Measurements from ENCODE around the gene KSR2.
"Not testable (repeated sequence)": the region's sequence is repeated elsewhere in the genome, so short reads cannot be mapped to it uniquely, and the experiment has no call there.

Gene KSR2

GRCh38 chr12:117738233-117738632 is 230.6 kb downstream of the KSR2 start:
- TF ChIP-seq CTCF (IDR thresholded peaks at IDR 0.05; ENCODE audit: insufficient read depth, missing control alignments): no peak
- DNase-seq (ENCODE audit: insufficient read length, low spot score) (no peak), FAIRE-seq (no peak)

GRCh38 chr12:117733549-117733805 is 235.3 kb downstream of the KSR2 start:
- no peak for DNase-seq (ENCODE audit: insufficient read length, low spot score)
- no peak for FAIRE-seq
- no peak for TF ChIP-seq CTCF (IDR thresholded peaks at IDR 0.05; ENCODE audit: insufficient read depth, missing control alignments)

- TF ChIP-seq CTCF (IDR thresholded peaks at IDR 0.05; ENCODE audit: insufficient read depth, missing control alignments): no peak
- FAIRE-seq (no peak), DNase-seq (ENCODE audit: insufficient read length, low spot score) (no peak)
Observed at GRCh38 chr12:117732761-117733548, 235.8 kb downstream of the KSR2 start.

GRCh38 chr12:117731131-117731530 is 237.7 kb downstream of the KSR2 start:
- FAIRE-seq; DNase-seq (ENCODE audit: insufficient read length, low spot score): not testable (repeated sequence)

- no peak for TF ChIP-seq CTCF (IDR thresholded peaks at IDR 0.05; ENCODE audit: insufficient read depth, missing control alignments)
- FAIRE-seq (no peak), DNase-seq (ENCODE audit: insufficient read length, low spot score) (no peak)
Observed at GRCh38 chr12:117727301-117727700, 241.5 kb downstream of the KSR2 start.

GRCh38 chr12:117724543-117724942 is 244.2 kb downstream of the KSR2 start:
- no peak for TF ChIP-seq CTCF (IDR thresholded peaks at IDR 0.05; ENCODE audit: insufficient read depth, missing control alignments)
- no peak for DNase-seq (ENCODE audit: insufficient read length, low spot score)

GRCh38 chr12:117718559-117718958 is 250.2 kb downstream of the KSR2 start:
- DNase-seq (ENCODE audit: insufficient read length, low spot score): no peak
- no peak for FAIRE-seq
- no peak for TF ChIP-seq CTCF (IDR thresholded peaks at IDR 0.05; ENCODE audit: insufficient read depth, missing control alignments)

More at GRCh38 chr12:117724543-117724942, 244.2 kb downstream of the KSR2 start:
- no peak for FAIRE-seq

- FAIRE-seq: no peak
- no peak for DNase-seq (ENCODE audit: insufficient read length, low spot score)
- TF ChIP-seq CTCF (IDR thresholded peaks at IDR 0.05; ENCODE audit: insufficient read depth, missing control alignments): no peak
Observed at GRCh38 chr12:117718141-117718540, 250.6 kb downstream of the KSR2 start.

All from D721Med (cell line).